GM18909 (cell line): ENCODE results near the gene RNASE11.

Source experiments
- ATAC-seq: cut with Tn5 transposase; IDR thresholded peaks from one replicate; pipeline ENCODE4 v1.9.1; 2021; ENCODE audit warnings: mild to moderate bottlenecking; ENCODE audit not compliant: unreplicated experiment, poor library complexity

RNASE11 gene

DNA sequence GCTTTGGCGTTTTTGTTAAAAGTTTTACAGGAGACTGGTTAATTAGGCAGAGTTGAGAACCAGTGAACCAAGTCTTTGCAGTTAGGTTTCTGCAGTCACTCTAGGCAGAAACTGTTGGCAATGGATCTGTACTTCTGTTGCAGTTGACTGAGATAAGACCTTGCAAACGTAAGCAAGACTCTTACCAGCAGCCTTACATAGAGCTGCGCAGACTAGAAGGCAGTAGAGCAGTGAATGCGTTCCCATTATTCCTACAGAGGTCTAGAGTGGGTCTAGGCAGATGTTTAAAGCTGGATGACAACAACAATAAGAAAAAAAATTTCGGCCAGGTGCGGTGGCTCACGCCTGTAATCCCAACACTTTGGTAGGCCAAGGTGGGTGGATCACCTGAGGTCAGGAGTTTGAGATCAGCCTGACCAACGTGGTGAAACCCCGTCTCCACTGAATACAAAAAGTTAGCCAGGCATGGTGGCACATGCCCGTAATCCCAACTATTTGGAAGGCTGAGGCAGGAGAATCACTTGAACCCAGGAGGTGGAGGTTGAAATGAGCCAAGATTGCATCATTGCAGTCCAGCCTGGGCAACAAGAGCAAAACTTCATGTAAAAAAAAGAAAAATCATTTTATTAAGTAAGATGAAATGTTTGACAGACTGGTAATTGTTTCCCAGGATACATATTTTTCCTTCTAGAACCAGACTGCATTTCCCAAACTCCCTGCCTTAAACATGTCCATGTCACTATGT, 39.2 kb downstream of the RNASE11 start:
- no peak for ATAC-seq

DNA sequence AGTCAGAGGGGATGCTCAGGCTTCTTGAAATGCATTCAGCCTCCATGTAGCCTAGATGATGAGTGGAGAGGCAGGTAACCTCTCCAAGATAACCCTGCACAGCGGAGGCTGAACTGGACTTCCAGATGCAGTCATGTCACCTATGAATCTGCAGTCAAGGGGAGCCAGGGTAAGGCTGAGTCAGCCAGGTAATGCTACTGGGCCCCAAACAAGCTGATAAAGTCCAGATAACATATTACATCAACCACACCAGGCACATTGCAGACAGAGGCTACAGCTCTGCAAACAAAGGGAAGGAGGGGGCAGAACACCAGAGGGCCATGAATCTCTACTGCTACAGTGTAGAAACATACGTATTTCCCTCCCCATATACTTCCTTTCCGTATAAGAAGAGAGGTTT, 40.9 kb downstream of the RNASE11 start:
- ATAC-seq, result no peak

DNA sequence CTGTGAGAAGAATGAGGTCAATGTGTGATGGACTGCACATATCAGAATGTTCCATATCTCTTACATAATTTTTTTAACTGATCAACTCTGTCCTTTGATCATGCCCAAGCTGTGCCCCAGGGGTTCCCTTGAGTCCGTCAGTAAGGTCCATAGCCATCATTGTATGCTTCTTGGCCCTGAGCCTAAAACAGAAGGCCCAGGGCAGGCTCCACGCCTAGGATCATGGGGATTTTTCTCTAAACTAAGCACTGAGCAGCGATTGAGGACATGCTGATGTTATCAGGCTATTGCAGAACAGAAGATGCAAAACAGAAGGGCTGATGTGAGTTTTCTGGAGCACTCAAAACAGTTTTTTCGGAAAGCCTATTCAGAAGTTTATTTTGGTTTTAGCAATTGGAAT, 47.9 kb downstream of the RNASE11 start:
- no peak for ATAC-seq
